ENCODE data around the gene ADAM12.
"Not testable (repeated sequence)": the region's sequence is repeated elsewhere in the genome, so short reads cannot be mapped to it uniquely, and the experiment has no call there.

The ADAM12 gene

DNA sequence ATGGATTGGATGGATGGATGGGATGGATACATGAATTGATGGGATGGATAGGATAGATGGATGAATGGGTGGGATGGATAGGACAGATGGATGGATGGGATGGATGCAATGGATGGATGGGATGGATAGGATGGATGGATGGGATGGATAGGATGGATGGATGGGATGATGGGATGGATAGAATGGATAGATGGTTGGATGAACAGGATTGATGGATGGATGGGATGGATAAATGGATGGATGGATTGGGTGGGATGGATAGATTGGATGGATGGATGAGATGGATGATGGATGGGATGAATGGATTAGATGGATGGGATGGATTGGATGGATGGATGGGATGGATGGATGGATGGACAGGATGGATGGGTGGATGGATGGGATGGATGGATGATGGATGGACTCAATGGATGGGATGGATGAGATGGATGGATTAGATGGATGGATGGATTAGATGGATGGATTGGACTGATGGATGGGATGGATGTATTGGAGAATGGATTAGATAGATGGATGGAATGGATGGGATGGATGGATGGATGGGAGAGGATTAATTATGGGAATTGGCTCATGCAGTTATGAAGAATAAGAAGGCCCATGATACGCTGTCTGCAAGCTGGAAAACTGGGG lies 136.4 kb downstream of the ADAM12 start:
- no peak overlapping the region for H3K9ac ChIP-seq (ENCODE audit: low read depth, low read length)
- H3K9me3 ChIP-seq (ENCODE audit: control insufficient read depth, insufficient read depth, low read length) = no peaks in the 10 kb centered on the region
- H3K36me3 ChIP-seq (ENCODE audit: control insufficient read depth, insufficient read depth, low read length) = no peaks in the 10 kb centered on the region
- no peak overlapping the region for H3K4me3 ChIP-seq (ENCODE audit: low read depth, low read length)
- H3K4me1 ChIP-seq (ENCODE audit: control insufficient read depth, insufficient read depth, low read length) = no peaks in the 10 kb centered on the region
- no peaks in the 10 kb centered on the region for H3K27me3 ChIP-seq (ENCODE audit: control insufficient read depth, insufficient read depth, low read length)

DNA sequence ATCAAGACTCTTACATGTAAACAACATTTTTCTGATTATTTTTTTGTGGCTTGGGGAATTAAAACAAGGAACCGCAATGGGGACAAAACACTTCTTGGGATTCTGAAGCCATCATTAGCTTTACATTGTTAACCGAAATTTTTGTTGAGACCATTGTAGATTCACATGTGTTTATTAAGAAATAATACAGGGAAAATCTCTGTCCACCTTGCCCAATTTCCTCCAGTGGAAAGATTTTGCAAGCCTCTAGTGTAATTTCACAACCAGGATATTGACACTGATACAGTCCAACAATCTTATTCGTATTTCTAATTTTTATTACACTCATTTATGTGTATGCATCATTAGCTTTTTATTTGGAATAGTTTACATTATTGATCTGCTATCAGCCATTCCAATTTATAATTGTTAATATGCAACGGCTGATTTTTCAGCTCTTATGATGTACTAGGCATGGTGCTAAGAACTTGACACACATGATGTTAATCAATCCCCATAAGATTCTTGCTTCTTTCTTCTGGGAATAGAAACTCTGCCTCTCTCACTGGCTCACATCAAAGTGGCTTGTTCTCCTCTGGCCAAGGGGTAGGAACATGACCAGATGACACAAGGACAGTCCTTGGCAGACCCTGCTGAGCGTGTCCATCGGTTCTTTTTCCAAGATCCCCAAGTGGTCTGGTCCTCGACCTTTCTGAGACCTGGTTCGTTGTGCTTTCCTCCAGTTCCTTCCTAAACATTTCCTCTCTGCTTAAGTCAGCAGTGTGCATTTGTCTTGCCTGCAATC lies 137.6 kb downstream of the ADAM12 start:
- H3K4me1 ChIP-seq (ENCODE audit: control insufficient read depth, insufficient read depth, low read length) = peaks cover 10% of the 10 kb centered on the region
- no peaks in the 10 kb centered on the region for H3K27me3 ChIP-seq (ENCODE audit: control insufficient read depth, insufficient read depth, low read length)
- no peaks in the 10 kb centered on the region for H3K36me3 ChIP-seq (ENCODE audit: control insufficient read depth, insufficient read depth, low read length)
- no peaks in the 10 kb centered on the region for H3K9me3 ChIP-seq (ENCODE audit: control insufficient read depth, insufficient read depth, low read length)
- H3K4me3 ChIP-seq (ENCODE audit: low read depth, low read length) = no peak overlapping the region
- no peak overlapping the region for H3K9ac ChIP-seq (ENCODE audit: low read depth, low read length)

GRCh38 chr10:126250045-126250444 lies 138.2 kb downstream of the ADAM12 start:
- Histone ChIP-seq H3K9me3 (ENCODE audit: control insufficient read depth, insufficient read depth, low read length) (no peaks in the 10 kb centered on the region), H3K4me3 (ENCODE audit: low read depth, low read length) (no peak overlapping the region), H3K36me3 (ENCODE audit: control insufficient read depth, insufficient read depth, low read length) (no peaks in the 10 kb centered on the region), H3K4me1 (ENCODE audit: control insufficient read depth, insufficient read depth, low read length) (peaks cover 11% of the 10 kb centered on the region), H3K9ac (ENCODE audit: low read depth, low read length) (no peak overlapping the region), H3K27me3 (ENCODE audit: control insufficient read depth, insufficient read depth, low read length) (no peaks in the 10 kb centered on the region)

GRCh38 chr10:126247446-126247975 lies 140.8 kb downstream of the ADAM12 start:
- H3K27me3 ChIP-seq (ENCODE audit: control insufficient read depth, insufficient read depth, low read length) = no peaks in the 10 kb centered on the region
- no peak overlapping the region for H3K4me3 ChIP-seq (ENCODE audit: low read depth, low read length)
- no peaks in the 10 kb centered on the region for H3K36me3 ChIP-seq (ENCODE audit: control insufficient read depth, insufficient read depth, low read length)
- H3K9ac ChIP-seq (ENCODE audit: low read depth, low read length) = no peak overlapping the region
- H3K9me3 ChIP-seq (ENCODE audit: control insufficient read depth, insufficient read depth, low read length) = no peaks in the 10 kb centered on the region
- H3K4me1 ChIP-seq (ENCODE audit: control insufficient read depth, insufficient read depth, low read length) = peaks cover 11% of the 10 kb centered on the region

DNA sequence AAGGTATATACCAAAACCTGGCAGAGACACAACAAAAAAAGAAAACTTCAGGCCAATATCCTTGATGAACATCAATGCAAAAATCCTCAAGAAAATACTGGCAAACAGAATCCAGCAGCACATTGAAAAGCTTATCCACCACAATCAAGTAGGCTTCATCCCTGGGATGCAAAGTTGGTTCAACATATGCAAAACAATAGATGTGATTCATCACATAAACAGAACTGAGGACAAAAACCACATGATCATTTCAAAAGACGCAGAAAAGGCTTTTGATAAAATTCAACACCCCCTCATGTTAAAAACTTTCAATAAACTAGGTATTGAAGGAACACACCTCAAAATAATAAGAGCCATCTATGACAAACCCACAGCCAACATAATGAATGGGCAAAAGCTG lies 141.9 kb downstream of the ADAM12 start:
- not testable (repeated sequence) for H3K9me3 ChIP-seq (ENCODE audit: control insufficient read depth, insufficient read depth, low read length); H3K27me3 ChIP-seq (ENCODE audit: control insufficient read depth, insufficient read depth, low read length); H3K4me3 ChIP-seq (ENCODE audit: low read depth, low read length); H3K36me3 ChIP-seq (ENCODE audit: control insufficient read depth, insufficient read depth, low read length); H3K9ac ChIP-seq (ENCODE audit: low read depth, low read length)
- peaks cover 11% of the 10 kb centered on the region for H3K4me1 ChIP-seq (ENCODE audit: control insufficient read depth, insufficient read depth, low read length)

DNA sequence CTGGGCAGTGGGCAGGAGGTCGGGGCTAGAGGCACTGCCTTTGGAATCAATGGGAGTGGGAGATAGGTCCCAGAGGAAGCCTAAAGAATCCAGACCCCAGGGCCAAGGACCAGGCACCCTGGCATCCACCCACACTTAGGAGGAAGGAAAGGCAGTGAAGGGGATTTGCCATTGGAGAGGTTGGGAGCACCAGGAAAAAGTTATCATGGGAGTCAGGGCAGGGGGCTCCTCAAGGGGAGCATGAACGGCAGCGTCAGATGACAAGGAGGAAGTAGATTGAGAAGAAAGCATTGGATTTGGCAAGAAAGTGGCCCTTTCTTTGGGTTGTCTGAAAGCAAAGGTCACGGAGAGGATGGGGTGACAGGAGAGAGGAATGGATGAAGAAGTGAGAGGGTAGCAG lies 142.8 kb downstream of the ADAM12 start:
- Histone ChIP-seq H3K9me3 (ENCODE audit: control insufficient read depth, insufficient read depth, low read length) (no peaks in the 10 kb centered on the region), H3K4me3 (ENCODE audit: low read depth, low read length) (no peak overlapping the region), H3K27me3 (ENCODE audit: control insufficient read depth, insufficient read depth, low read length) (no peaks in the 10 kb centered on the region), H3K9ac (ENCODE audit: low read depth, low read length) (no peak overlapping the region), H3K4me1 (ENCODE audit: control insufficient read depth, insufficient read depth, low read length) (peaks cover 11% of the 10 kb centered on the region), H3K36me3 (ENCODE audit: control insufficient read depth, insufficient read depth, low read length) (no peaks in the 10 kb centered on the region)

- H3K36me3 ChIP-seq (ENCODE audit: control insufficient read depth, insufficient read depth, low read length) = no peaks in the 10 kb centered on the region
- H3K4me1 ChIP-seq (ENCODE audit: control insufficient read depth, insufficient read depth, low read length) = peaks cover 11% of the 10 kb centered on the region
- no peak overlapping the region for H3K9ac ChIP-seq (ENCODE audit: low read depth, low read length)
- H3K9me3 ChIP-seq (ENCODE audit: control insufficient read depth, insufficient read depth, low read length) = no peaks in the 10 kb centered on the region
- H3K27me3 ChIP-seq (ENCODE audit: control insufficient read depth, insufficient read depth, low read length) = no peaks in the 10 kb centered on the region
- H3K4me3 ChIP-seq (ENCODE audit: low read depth, low read length) = no peak overlapping the region
Observed at GRCh38 chr10:126243971-126244370, 144.3 kb downstream of the ADAM12 start.

DNA sequence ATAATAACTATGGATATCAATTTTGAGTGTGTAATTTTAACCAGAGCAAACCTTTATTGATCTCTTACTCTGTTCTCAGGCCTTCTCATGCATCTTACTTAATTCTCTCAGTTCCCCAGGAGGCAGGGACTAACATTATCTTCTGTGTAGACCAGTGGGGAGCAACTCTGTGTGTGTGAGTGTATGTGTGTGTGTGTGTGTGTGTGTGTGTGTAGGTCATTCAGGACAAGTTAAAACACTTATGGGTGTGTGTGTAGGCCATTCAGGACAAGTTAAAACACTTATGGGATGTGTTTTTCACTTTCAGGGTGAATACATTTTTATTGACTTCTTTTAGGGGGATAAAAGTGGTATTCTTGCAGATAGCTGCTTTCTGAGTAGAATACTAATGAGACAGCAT lies 145.0 kb downstream of the ADAM12 start:
- no peaks in the 10 kb centered on the region for H3K36me3 ChIP-seq (ENCODE audit: control insufficient read depth, insufficient read depth, low read length)
- H3K9ac ChIP-seq (ENCODE audit: low read depth, low read length) = no peak overlapping the region
- no peaks in the 10 kb centered on the region for H3K27me3 ChIP-seq (ENCODE audit: control insufficient read depth, insufficient read depth, low read length)
- no peak overlapping the region for H3K4me3 ChIP-seq (ENCODE audit: low read depth, low read length)
- H3K4me1 ChIP-seq (ENCODE audit: control insufficient read depth, insufficient read depth, low read length) = peaks cover 11% of the 10 kb centered on the region
- H3K9me3 ChIP-seq (ENCODE audit: control insufficient read depth, insufficient read depth, low read length) = no peaks in the 10 kb centered on the region

DNA sequence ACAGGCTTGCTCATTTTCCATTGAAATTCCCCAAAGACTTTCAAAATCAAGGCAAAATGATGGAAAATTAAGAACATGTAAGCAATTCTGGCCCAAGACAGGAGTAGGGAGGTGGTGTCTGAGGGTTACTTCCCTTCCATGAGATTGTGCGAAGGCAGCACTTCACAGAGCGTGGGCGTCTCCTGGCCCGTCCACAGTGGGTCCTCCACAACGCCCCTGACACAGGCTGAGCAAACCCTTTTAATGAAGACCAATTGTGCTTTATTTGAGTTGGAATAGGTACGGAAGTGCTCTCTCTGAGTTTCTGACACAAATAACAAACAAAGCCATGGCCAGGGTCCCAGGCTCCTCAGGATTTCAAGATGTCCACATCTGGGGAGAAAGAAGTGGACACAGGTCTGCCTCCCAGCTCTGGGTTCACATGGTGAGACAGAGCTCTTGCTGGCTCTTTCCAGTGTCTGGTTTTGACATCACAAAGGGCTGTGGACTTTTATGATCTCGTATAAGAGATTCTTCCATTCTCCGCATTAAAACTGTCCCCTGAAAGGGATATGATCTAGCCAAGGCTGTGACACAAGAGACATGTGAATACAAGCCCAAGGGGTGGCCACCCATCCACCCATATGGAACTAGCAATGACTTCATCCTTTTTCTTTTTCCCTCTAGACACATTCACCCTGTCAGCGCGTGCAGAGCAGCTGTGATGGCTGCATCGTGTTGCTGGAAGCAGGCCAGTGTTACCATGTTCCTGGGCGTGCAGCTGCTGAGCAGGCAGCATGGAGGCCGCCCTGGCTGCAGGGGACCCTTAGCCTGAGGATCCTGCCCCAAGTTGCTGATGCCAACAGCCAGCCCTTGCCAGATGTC lies 145.6 kb downstream of the ADAM12 start:
- H3K9ac ChIP-seq (ENCODE audit: low read depth, low read length) = no peak overlapping the region
- no peaks in the 10 kb centered on the region for H3K36me3 ChIP-seq (ENCODE audit: control insufficient read depth, insufficient read depth, low read length)
- H3K4me1 ChIP-seq (ENCODE audit: control insufficient read depth, insufficient read depth, low read length) = peaks cover 11% of the 10 kb centered on the region

GRCh38 chr10:126240483-126240882 lies 147.8 kb downstream of the ADAM12 start:
- no peak overlapping the region for H3K4me3 ChIP-seq (ENCODE audit: low read depth, low read length)
- no peaks in the 10 kb centered on the region for H3K9me3 ChIP-seq (ENCODE audit: control insufficient read depth, insufficient read depth, low read length)
- H3K9ac ChIP-seq (ENCODE audit: low read depth, low read length) = no peak overlapping the region
- H3K4me1 ChIP-seq (ENCODE audit: control insufficient read depth, insufficient read depth, low read length) = no peaks in the 10 kb centered on the region
- no peaks in the 10 kb centered on the region for H3K36me3 ChIP-seq (ENCODE audit: control insufficient read depth, insufficient read depth, low read length)
- H3K27me3 ChIP-seq (ENCODE audit: control insufficient read depth, insufficient read depth, low read length) = no peaks in the 10 kb centered on the region

More for the DNA sequence above, 145.6 kb downstream of the ADAM12 start:
- Histone ChIP-seq H3K27me3 (ENCODE audit: control insufficient read depth, insufficient read depth, low read length) (no peaks in the 10 kb centered on the region), H3K4me3 (ENCODE audit: low read depth, low read length) (no peak overlapping the region), H3K9me3 (ENCODE audit: control insufficient read depth, insufficient read depth, low read length) (no peaks in the 10 kb centered on the region)

DNA sequence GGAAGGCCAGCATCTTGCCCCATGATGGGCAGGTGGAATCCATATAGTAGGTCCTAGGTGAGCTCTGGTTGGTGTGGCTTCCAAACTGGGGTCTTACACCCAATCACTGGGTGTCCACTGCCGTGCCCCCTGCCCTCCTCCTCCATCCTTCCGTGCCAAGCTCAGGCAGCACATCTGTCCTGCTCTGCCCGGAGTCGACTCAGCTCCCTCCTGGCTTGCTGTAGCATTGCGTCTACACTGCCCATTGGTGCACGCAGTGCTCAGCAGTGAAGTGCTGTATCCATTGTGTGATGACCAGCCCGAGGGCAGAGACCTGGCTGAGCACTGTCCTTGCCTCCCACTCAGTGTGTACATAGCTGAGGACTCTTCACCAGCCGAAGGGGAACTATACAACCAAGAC lies 148.4 kb downstream of the ADAM12 start:
- Histone ChIP-seq H3K9ac (ENCODE audit: low read depth, low read length) (no peak overlapping the region), H3K27me3 (ENCODE audit: control insufficient read depth, insufficient read depth, low read length) (no peaks in the 10 kb centered on the region), H3K4me1 (ENCODE audit: control insufficient read depth, insufficient read depth, low read length) (no peaks in the 10 kb centered on the region), H3K36me3 (ENCODE audit: control insufficient read depth, insufficient read depth, low read length) (no peaks in the 10 kb centered on the region), H3K4me3 (ENCODE audit: low read depth, low read length) (no peak overlapping the region), H3K9me3 (ENCODE audit: control insufficient read depth, insufficient read depth, low read length) (no peaks in the 10 kb centered on the region)

Data from iPS-15b (cell line).